Right atrium auricular region (tissue), 2 donors: ENCODE results near the gene MMP14. TPM values are rescaled to one million over a fixed set of nuclear protein-coding genes. Genes with fewer than 3 reads are reported as not detected.

Experiments
- DNase-seq: peaks from one replicate; pipeline ENCODE4 v3.0.0-alpha.2; 2019; ENCODE audit warnings: low spot score
- H3K27ac ChIP-seq, 2 donors: fragments of 200-600 bp; sonication (generic); 1 replicate in 1 of 2; 2 replicates in 1 of 2; pipeline ENCODE4 v1.5.1; 2016 to 2019
- H3K27me3 ChIP-seq, 2 donors: fragments of 200-600 bp; sonication (generic); one replicate each; pipeline versions ENCODE4 v1.5.1 to v1.6.0; 2017 to 2019
- H3K36me3 ChIP-seq: fragments of 200-600 bp; sonication (generic); one replicate; pipeline ENCODE4 v1.5.1; 2016
- H3K4me1 ChIP-seq, 2 donors: fragments of 200-600 bp; sonication (generic); one replicate each; pipeline versions ENCODE4 v1.5.1 to v1.6.0; 2017 to 2019
- H3K4me3 ChIP-seq, 2 donors: fragments of 200-600 bp; sonication (generic); 1 replicate in 1 of 2; 2 replicates in 1 of 2; pipeline ENCODE4 v1.5.1; 2017 to 2019; ENCODE audit warnings: mild to moderate bottlenecking in 1 of 2, moderate library complexity in 1 of 2
- H3K9me3 ChIP-seq, 2 donors: fragments of 200-600 bp; sonication (generic); one replicate each; pipeline ENCODE4 v1.5.1; 2019
- CTCF ChIP-seq, 2 donors: fragments of 200-600 bp; sonication (generic); IDR thresholded peaks; one replicate each; pipeline ENCODE4 v1.5.1; 2019; ENCODE audit warnings: antibody characterized with exemption in 2 of 2
- total RNA-seq, 2 donors: library from RNA; depleted of rRNA; stranded (reverse); fragments of >200 nt; gene quantifications; one replicate each; pipeline ENCODE4 v1.1.0, GENCODE V29; 2016

The MMP14 gene
- total RNA-seq, 2 donors from 2014 or later, result 29.1 to 58.0 TPM

GRCh38 chr14:22870811-22871223 is 34.4 kb downstream of the MMP14 start:
- Histone ChIP-seq H3K4me3 (peak overlapping the region; percentile 83 to 86), H3K4me1 (peaks cover 0 to 24% of the 10 kb centered on the region in 2 donors), H3K27me3 (no peaks in the 10 kb centered on the region), H3K36me3 (peaks cover 28% of the 10 kb centered on the region), H3K9me3 (no peaks in the 10 kb centered on the region), H3K27ac (peak overlapping the region; percentile 97 to 99)
- DNase-seq, result no peak
- TF ChIP-seq CTCF (IDR thresholded peaks at IDR 0.05), result no peak

DNA sequence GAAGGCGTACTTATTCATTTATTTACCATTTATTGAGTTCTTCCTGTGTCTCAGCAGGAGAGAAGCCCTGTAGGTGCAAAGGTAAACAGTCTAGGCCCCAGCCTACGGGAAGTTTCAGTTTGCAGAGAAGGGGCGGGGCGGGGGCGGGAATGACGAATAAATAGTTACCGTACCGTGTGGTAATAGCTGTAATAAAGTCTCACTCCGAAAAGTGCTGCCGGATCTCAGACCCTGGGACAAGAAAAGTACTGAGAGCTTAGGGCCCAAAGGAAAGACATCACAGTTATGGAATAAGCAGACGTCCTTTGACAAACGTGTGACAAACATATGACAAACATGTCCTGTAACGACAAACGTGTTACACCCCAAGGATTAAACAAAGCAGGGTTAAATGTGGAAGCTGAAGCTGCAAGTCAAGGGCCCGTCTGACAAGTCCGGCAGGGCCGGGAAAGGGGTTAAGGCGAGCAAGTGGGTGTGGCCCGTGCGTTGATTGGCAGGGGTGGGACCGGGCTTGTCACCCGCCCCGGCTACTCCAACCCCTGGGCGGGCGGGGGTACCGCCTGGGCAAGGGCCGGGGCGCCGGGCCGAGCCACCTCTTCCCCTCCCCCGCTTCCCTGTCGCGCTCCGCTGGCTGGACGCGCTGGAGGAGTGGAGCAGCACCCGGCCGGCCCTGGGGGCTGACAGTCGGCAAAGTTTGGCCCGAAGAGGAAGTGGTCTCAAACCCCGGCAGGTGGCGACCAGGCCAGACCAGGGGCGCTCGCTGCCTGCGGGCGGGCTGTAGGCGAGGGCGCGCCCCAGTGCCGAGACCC is 35.0 kb downstream of the MMP14 start, which contains the start of gene LRP10:
Gene LRP10, plus strand, starts transcription at position 517 of the 809 bp plus-strand sequence. CDS start 564 bp downstream, outside the sequence.
- H3K4me3 ChIP-seq, result peak within 1 kb of the TSS; percentile 83 to 86
- no peaks in the 10 kb centered on the region for H3K9me3 ChIP-seq
- peak; percentile 95 for DNase-seq
- H3K27ac ChIP-seq, result peak within 1 kb of the TSS; percentile 97 to 99
- no peaks in the 10 kb centered on the region for H3K27me3 ChIP-seq
- no peak for TF ChIP-seq CTCF (IDR thresholded peaks at IDR 0.05)
- H3K36me3 ChIP-seq, result peaks cover 35% of the 10 kb centered on the region
- H3K4me1 ChIP-seq, result peaks cover 0 to 29% of the 10 kb centered on the region in 2 donors

DNA sequence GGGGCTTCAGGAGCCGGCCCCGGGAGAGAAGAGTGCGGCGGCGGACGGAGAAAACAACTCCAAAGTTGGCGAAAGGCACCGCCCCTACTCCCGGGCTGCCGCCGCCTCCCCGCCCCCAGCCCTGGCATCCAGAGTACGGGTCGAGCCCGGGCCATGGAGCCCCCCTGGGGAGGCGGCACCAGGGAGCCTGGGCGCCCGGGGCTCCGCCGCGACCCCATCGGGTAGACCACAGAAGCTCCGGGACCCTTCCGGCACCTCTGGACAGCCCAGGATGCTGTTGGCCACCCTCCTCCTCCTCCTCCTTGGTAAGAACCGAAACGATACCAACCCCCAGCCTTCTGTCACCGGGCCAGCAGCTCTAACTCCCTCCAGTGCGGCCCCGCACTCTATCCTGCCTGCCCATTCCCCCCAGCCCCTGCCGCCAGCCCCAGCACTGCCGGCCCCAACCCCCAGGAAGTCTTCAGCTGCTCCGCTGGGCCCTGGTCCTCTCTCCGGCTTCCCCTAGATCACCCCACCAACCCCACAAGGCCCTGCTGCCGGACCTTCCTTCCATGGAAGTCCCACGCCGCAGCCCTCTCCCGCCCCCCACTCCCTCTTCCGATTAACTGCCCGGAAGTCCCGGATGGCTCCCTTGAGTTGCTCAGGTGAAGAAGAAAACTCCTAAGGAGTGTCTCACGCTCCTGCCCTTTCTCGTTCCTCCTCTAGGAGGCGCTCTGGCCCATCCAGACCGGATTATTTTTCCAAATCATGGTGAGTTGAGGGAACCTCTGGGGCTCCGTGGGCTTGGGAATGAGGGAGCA is 35.8 kb downstream of the MMP14 start:
- Histone ChIP-seq H3K36me3 (peaks cover 43% of the 10 kb centered on the region), H3K4me1 (peaks cover 0 to 30% of the 10 kb centered on the region in 2 donors), H3K4me3 (peak overlapping the region; percentile 83 to 86), H3K27ac (peak overlapping the region; percentile 97 to 99), H3K9me3 (no peaks in the 10 kb centered on the region), H3K27me3 (no peaks in the 10 kb centered on the region)
- TF ChIP-seq CTCF (IDR thresholded peaks at IDR 0.05), result peak; percentile 96 to 97
- peak; percentile 91 for DNase-seq

- Histone ChIP-seq H3K27me3 (no peaks in the 10 kb centered on the region), H3K4me3 (peak overlapping the region; percentile 83 to 86), H3K4me1 (peaks cover 0 to 30% of the 10 kb centered on the region in 2 donors), H3K27ac (peak overlapping the region; percentile 97 to 99), H3K9me3 (no peaks in the 10 kb centered on the region), H3K36me3 (peaks cover 50% of the 10 kb centered on the region)
- DNase-seq, result no peak
- peak; percentile 10 for TF ChIP-seq CTCF (IDR thresholded peaks at IDR 0.05)
Observed at GRCh38 chr14:22872833-22873520, 36.6 kb downstream of the MMP14 start.

- peaks cover 65% of the 10 kb centered on the region for H3K36me3 ChIP-seq
- no peak for TF ChIP-seq CTCF (IDR thresholded peaks at IDR 0.05)
- H3K4me1 ChIP-seq, result peaks cover 0 to 27% of the 10 kb centered on the region in 2 donors
- H3K27me3 ChIP-seq, result no peaks in the 10 kb centered on the region
- no peak for DNase-seq
- no peak overlapping the region for H3K4me3 ChIP-seq
- no peaks in the 10 kb centered on the region for H3K9me3 ChIP-seq
- no peak overlapping the region for H3K27ac ChIP-seq
Observed at GRCh38 chr14:22875003-22875747, 38.8 kb downstream of the MMP14 start.
